ENCODE data around the gene GPR150. TPM values are rescaled to one million over a fixed set of nuclear protein-coding genes. Genes with fewer than 3 reads are reported as not detected.

The GPR150 gene
- total RNA-seq, 2 donors from 2014 or later, result 0.27 to 0.52 TPM

DNA sequence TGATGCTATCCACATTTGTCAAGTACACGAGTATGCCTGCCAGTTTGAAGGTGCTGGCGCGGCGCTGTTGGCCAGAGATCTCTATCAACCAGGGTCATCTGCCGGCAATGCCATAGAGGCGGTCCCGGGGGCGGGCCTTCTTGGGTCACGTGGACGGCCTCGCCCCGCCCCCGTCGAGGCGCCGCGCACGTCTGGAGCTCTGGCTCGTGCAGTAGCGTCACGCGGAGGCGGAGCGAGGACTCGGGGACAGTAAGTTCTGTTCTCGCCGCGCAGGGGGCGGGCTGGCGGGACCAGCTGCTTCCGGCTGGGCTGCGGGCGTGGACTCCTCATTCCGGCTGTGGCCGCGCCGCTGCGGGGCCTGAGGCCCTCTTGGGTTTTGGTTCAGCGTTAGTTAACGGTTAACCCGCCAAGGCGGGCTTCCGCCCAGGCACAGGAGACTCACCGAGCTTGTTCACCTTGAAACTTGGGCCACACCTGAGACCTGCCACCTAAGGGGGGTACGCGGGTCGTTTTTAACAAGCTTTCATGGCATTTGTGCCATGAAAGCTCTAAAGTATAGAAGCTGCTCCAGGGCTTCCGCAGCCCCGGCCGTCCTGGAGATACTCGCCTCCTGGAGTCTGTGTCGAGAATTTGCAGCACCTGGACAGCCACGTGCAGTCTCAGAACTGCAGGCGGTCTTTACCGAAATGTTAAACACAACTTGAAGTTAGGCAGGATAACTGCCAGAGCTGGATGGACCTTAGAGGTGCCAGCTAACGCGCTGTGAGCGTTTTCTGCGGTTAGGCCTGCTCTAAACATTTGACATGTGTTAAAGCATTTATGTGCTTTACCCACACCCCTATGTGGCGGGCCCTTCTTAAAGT lies 26.9 kb downstream of the GPR150 start, which contains the start of gene RFESD:
Gene RFESD, plus strand, starts transcription at position 209 of the 863 bp plus-strand sequence. CDS start 5,495 bp downstream, outside the sequence.
- DNase-seq, result peak; percentile 99
- Histone ChIP-seq H3K27ac (peak within 1 kb of the TSS; percentile 91), H3K9me3 (no peaks in the 10 kb centered on the region), H3K4me3 (peak within 1 kb of the TSS; percentile 51), H3K4me1 (no peaks in the 10 kb centered on the region), H3K9ac (ENCODE audit: low read depth in 2 of 2, low read length in 2 of 2) (peak within 1 kb of the TSS; percentile 82 to 87), H3K27me3 (no peaks in the 10 kb centered on the region), H3K36me3 (no peaks in the 10 kb centered on the region)
- intact Hi-C loops (cut with DNase I), result loop anchor here (10.0 kb wide), 1 partner anchor 688 kb away; no protein-coding TSS in a partner anchor
- TF ChIP-seq, protein P1, sequence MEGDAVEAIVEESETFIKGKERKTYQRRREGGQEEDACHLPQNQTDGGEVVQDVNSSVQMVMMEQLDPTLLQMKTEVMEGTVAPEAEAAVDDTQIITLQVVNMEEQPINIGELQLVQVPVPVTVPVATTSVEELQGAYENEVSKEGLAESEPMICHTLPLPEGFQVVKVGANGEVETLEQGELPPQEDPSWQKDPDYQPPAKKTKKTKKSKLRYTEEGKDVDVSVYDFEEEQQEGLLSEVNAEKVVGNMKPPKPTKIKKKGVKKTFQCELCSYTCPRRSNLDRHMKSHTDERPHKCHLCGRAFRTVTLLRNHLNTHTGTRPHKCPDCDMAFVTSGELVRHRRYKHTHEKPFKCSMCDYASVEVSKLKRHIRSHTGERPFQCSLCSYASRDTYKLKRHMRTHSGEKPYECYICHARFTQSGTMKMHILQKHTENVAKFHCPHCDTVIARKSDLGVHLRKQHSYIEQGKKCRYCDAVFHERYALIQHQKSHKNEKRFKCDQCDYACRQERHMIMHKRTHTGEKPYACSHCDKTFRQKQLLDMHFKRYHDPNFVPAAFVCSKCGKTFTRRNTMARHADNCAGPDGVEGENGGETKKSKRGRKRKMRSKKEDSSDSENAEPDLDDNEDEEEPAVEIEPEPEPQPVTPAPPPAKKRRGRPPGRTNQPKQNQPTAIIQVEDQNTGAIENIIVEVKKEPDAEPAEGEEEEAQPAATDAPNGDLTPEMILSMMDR (IDR thresholded peaks at IDR 0.05), result peak; percentile 19

DNA sequence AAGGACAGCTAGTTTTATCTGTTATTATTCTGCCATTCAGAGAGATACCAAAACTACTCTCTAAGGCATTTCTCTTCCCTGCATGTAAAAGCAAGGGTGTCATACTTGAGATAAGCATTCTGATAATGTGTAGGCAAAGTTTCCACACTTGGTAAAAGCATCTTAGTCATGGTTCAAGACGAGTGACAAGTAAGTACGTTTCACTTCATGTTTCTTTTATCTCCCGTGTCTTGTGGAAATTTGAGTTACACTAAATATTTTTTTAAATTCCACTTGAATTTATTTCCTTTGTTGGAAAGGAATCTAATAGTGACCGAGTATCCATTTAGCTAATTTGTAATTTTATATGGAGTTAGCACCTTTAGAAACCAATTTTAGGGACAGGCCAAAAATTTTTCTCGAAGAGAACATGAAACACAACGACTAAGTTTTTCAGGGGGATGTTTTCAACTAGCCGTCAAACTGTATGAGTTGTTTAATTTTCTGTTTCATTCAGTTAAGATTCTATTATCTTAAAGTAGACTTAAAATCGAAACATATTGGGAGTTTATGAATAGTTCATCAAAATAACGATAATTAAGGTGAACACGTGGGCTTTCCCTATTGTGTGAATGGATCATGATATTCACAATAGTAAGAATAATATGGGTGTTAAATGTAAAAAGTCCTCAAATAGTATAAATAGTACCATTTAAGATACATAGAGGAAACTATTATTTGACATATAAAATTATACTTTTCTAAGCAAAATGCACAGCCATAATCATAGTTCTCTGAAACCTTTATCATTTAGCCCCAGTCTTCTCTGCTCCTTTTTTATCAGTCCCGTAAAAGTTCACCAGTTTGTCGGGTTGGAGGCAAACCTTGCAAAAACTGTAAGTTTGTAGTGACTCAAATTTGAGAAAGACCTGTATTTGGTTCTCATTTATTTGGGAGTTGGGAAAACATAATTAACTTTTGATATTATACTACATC lies 28.3 kb downstream of the GPR150 start:
- H3K27ac ChIP-seq, result peak overlapping the region; percentile 91
- H3K4me1 ChIP-seq, result no peaks in the 10 kb centered on the region
- intact Hi-C loops (cut with DNase I), result loop anchor here (10.0 kb wide), 1 partner anchor 687 kb away; no protein-coding TSS in a partner anchor
- DNase-seq, result no peak
- TF ChIP-seq, protein P1 (IDR thresholded peaks at IDR 0.05), result no peak
- no peak overlapping the region for H3K4me3 ChIP-seq
- no peaks in the 10 kb centered on the region for H3K36me3 ChIP-seq
- H3K27me3 ChIP-seq, result no peaks in the 10 kb centered on the region
- H3K9me3 ChIP-seq, result no peaks in the 10 kb centered on the region
- no peak overlapping the region for H3K9ac ChIP-seq (ENCODE audit: low read depth in 2 of 2, low read length in 2 of 2)

DNA sequence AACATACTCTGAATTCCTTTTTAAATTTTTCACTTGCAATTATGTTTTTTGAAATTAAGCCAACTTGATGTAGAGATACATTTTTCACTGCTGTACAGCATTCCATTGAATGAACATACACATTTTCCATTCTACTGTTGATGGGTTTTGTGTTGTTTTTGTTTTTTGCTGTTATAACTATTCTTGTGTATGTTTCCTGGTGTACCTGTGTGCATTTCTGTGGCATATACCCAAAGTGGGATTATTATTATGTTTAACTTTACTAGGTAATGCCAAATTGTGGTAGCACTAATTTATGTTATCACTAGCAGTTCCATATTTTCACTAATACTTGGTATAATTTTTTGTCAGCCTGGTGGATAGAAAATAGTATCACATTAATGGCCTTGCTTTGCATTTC lies 29.4 kb downstream of the GPR150 start:
- H3K4me3 ChIP-seq, result no peak overlapping the region
- H3K9ac ChIP-seq (ENCODE audit: low read depth in 2 of 2, low read length in 2 of 2), result no peak overlapping the region
- no peaks in the 10 kb centered on the region for H3K9me3 ChIP-seq
- no peaks in the 10 kb centered on the region for H3K36me3 ChIP-seq
- no peak for DNase-seq
- no peaks in the 10 kb centered on the region for H3K4me1 ChIP-seq
- H3K27ac ChIP-seq, result no peak overlapping the region
- TF ChIP-seq, protein P1 (IDR thresholded peaks at IDR 0.05), result no peak
- intact Hi-C loops (cut with DNase I), result loop anchor here (10.0 kb wide), 1 partner anchor 686 kb away; no protein-coding TSS in a partner anchor
- no peaks in the 10 kb centered on the region for H3K27me3 ChIP-seq

DNA sequence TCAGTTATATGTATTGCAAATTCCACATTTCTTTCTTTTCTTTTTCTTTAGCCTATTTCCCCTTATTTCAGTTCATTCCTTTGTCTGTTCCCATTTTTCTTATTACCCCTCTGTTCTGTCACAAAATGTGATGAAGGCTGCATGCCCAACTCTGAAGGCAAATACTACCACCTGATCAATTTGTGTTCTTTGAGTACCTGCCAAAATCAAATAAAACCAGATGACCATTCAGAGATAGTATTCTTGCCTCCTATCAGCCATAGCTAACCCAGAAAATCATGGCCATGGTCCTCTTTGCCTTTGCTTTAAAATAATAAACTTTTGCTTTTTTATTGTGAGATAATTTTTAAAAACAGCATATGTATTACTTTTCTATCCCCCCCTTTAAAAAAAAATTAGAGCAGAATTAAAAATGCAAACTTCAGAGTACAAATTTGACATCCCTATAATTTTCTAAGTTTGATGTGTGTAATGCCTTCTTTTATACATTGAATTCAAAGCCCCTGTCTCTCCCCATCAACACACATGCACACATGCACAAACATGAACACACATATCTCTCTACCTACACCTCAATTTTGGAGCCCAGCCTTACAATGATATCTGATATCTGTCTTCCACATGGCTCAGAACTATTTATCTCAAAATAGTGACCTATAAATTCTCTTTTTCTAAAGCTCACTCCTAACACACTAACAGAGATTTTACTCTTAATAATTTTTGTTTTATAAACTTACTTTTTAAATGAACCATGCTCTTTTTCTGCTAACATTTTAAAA lies 30.1 kb downstream of the GPR150 start:
- intact Hi-C loops (cut with DNase I), result loop anchor here (10.0 kb wide), 1 partner anchor 685 kb away; no protein-coding TSS in a partner anchor
- Histone ChIP-seq H3K36me3 (no peaks in the 10 kb centered on the region), H3K4me3 (no peak overlapping the region), H3K27me3 (no peaks in the 10 kb centered on the region), H3K4me1 (no peaks in the 10 kb centered on the region), H3K9me3 (no peaks in the 10 kb centered on the region), H3K27ac (no peak overlapping the region), H3K9ac (ENCODE audit: low read depth in 2 of 2, low read length in 2 of 2) (no peak overlapping the region)
- DNase-seq, result no peak
- TF ChIP-seq, protein P1 (IDR thresholded peaks at IDR 0.05), result no peak

Measured in colonic mucosa (tissue), 4 donors.